ENCODE measurements around the gene KLHL29.

Gene KLHL29

GRCh38 chr2:23624378-23624777 is 239.4 kb downstream of the KLHL29 start:
- TF ChIP-seq FOXP2 (optimal IDR thresholded peaks at IDR 0.05; ENCODE audit: borderline replicate concordance, extremely low read depth, extremely low read length, insufficient read depth), result no peak
- no peak for TF ChIP-seq TAF1 (IDR thresholded peaks at IDR 0.05; ENCODE audit: borderline replicate concordance, insufficient read depth, low read length)
- no peak for TF ChIP-seq SIN3A (IDR thresholded peaks at IDR 0.05; ENCODE audit: borderline replicate concordance, insufficient read depth, low read length)
- no peak for TF ChIP-seq POLR2AphosphoS5 (IDR thresholded peaks at IDR 0.05; ENCODE audit: low read depth, low read length)
- TF ChIP-seq, protein P1, sequence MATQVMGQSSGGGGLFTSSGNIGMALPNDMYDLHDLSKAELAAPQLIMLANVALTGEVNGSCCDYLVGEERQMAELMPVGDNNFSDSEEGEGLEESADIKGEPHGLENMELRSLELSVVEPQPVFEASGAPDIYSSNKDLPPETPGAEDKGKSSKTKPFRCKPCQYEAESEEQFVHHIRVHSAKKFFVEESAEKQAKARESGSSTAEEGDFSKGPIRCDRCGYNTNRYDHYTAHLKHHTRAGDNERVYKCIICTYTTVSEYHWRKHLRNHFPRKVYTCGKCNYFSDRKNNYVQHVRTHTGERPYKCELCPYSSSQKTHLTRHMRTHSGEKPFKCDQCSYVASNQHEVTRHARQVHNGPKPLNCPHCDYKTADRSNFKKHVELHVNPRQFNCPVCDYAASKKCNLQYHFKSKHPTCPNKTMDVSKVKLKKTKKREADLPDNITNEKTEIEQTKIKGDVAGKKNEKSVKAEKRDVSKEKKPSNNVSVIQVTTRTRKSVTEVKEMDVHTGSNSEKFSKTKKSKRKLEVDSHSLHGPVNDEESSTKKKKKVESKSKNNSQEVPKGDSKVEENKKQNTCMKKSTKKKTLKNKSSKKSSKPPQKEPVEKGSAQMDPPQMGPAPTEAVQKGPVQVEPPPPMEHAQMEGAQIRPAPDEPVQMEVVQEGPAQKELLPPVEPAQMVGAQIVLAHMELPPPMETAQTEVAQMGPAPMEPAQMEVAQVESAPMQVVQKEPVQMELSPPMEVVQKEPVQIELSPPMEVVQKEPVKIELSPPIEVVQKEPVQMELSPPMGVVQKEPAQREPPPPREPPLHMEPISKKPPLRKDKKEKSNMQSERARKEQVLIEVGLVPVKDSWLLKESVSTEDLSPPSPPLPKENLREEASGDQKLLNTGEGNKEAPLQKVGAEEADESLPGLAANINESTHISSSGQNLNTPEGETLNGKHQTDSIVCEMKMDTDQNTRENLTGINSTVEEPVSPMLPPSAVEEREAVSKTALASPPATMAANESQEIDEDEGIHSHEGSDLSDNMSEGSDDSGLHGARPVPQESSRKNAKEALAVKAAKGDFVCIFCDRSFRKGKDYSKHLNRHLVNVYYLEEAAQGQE (IDR thresholded peaks at IDR 0.05; ENCODE audit: insufficient read depth in 1 of 2, low read depth in 2 of 2, low read length in 2 of 2), result no peak

GRCh38 chr2:23624915-23625314 is 239.9 kb downstream of the KLHL29 start:
- TF ChIP-seq SIN3A (IDR thresholded peaks at IDR 0.05; ENCODE audit: borderline replicate concordance, insufficient read depth, low read length) (no peak), POLR2AphosphoS5 (IDR thresholded peaks at IDR 0.05; ENCODE audit: low read depth, low read length) (no peak), TAF1 (IDR thresholded peaks at IDR 0.05; ENCODE audit: borderline replicate concordance, insufficient read depth, low read length) (no peak), FOXP2 (optimal IDR thresholded peaks at IDR 0.05; ENCODE audit: borderline replicate concordance, extremely low read depth, extremely low read length, insufficient read depth) (no peak)
- TF ChIP-seq, protein P1 (IDR thresholded peaks at IDR 0.05; ENCODE audit: insufficient read depth in 1 of 2, low read depth in 2 of 2, low read length in 2 of 2), result no peak

DNA sequence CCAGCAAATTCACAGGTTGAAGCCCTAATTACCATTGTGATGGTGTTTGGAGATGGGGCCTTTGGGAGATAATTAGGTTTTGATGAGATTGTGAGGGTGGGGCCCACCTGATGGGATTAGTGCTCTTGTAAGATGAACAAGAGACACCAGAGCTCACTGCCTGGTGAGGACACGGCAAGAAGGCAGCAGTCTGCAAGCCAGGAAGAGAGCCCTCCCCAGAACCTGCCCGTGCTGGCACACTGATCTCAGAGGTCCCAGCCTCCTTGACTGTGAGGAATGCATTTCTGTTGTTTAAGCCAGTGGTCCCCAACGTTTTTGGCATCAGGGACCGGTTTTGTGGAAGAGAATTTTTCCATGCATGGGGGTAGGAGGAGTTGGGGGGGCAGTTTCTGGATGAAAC is 240.7 kb downstream of the KLHL29 start:
- TF ChIP-seq POLR2AphosphoS5 (IDR thresholded peaks at IDR 0.05; ENCODE audit: low read depth, low read length), result no peak
- TF ChIP-seq, protein P1 (IDR thresholded peaks at IDR 0.05; ENCODE audit: insufficient read depth in 1 of 2, low read depth in 2 of 2, low read length in 2 of 2), result no peak
- no peak for TF ChIP-seq TAF1 (IDR thresholded peaks at IDR 0.05; ENCODE audit: borderline replicate concordance, insufficient read depth, low read length)
- TF ChIP-seq SIN3A (IDR thresholded peaks at IDR 0.05; ENCODE audit: borderline replicate concordance, insufficient read depth, low read length), result no peak
- no peak for TF ChIP-seq FOXP2 (optimal IDR thresholded peaks at IDR 0.05; ENCODE audit: borderline replicate concordance, extremely low read depth, extremely low read length, insufficient read depth)

DNA sequence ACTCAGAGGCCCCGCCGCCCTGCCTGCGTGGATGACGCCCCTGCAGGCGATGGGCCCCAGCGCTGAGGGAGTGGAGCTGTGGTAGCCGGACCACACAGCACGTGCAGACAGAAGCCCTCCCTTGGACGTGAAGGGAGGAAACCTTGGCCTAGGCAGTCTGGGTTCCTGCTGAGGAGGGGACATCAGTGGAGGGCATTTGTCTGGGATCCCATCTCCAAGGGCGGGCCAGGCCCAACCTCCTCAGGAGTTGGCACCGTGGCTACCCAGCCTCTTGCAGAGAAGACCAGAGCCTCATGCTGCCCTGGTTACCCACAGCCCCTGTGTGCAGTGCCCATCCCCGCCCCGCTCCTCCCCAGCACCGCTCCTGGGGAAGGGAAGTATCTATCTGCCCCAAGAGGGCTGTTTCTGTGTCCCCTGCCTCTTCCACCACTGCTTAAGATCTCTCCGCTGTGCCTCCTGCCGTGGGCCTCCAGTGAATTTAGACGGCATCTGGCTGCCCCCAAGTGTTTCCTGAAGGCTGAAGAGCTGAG is 241.8 kb downstream of the KLHL29 start:
- no peak for TF ChIP-seq TAF1 (IDR thresholded peaks at IDR 0.05; ENCODE audit: borderline replicate concordance, insufficient read depth, low read length)
- no peak for TF ChIP-seq FOXP2 (optimal IDR thresholded peaks at IDR 0.05; ENCODE audit: borderline replicate concordance, extremely low read depth, extremely low read length, insufficient read depth)
- TF ChIP-seq POLR2AphosphoS5 (IDR thresholded peaks at IDR 0.05; ENCODE audit: low read depth, low read length), result no peak
- TF ChIP-seq SIN3A (IDR thresholded peaks at IDR 0.05; ENCODE audit: borderline replicate concordance, insufficient read depth, low read length), result no peak
- TF ChIP-seq, protein P1 (IDR thresholded peaks at IDR 0.05; ENCODE audit: insufficient read depth in 1 of 2, low read depth in 2 of 2, low read length in 2 of 2), result no peak
